NCI-H510A treated with DMSO at 0.1 percent for 48 hours (cell line): ENCODE data around the gene EXOC4.

Experiments used
- DNase-seq: peaks from one replicate; lab custom pipeline; 2025; lab: John Stamatoyannopoulos, UW

The EXOC4 gene

DNA sequence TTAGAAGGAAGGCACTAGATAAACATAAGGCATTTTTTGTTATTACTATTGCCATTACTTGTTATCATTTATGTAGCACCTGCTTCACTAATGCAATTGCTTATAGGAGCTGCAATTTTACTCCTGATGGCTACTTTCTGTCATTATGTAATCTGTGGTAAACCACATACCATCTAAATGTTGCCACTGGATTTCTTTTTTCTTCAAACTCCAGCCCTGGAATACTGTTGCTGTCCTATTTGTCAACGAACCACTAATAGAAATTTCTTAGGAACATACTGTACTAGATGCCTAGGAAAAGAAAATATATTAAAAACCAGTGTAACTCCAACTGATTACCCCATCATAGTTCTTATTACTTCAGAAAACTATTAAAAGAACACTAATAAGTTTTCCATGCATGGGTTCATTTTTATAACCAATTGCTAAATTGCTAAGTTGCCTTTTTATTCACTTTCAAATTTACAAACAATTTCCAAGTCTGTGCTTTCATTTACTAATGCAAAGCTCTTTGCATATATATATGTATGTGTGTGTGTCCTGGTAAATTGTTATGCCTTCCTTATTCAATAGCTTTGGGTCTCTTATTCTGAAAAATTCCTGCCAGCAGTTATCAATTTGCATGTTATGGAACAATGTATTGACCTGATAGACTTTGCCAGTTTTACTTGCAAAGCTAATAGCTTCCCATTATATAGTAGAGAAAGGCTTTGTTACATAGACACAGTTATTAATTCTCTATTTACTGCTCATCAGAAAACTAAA is 287.4 kb downstream of the EXOC4 start:
- no peak for DNase-seq

DNA sequence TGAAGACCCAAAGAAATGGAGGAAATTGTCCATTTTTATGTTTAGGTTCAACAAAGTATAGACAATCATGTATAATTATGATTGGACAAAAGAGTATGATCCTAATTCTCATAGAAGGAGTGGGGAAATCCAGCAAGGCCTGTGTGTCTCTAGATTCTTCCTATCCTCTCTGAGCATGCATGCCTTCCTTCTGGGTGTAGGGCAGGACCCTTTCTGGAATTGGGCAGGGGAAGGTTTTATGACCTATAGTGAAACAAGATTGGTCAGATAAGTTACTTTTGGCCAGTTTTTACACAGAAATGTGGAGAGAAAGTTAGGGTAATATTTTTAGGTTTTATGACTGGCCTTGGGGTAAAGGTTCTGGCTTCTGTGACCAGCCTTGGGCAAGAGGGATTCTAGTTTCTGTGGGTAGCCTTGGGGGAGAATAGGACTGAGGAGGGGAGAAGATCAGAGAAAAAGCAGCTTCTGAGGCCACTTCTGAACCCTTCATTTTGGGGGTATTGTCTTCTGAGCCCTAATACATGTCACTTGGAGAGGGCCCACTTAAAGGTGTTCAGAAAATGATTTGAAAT is 289.4 kb downstream of the EXOC4 start:
- no peak for DNase-seq

DNA sequence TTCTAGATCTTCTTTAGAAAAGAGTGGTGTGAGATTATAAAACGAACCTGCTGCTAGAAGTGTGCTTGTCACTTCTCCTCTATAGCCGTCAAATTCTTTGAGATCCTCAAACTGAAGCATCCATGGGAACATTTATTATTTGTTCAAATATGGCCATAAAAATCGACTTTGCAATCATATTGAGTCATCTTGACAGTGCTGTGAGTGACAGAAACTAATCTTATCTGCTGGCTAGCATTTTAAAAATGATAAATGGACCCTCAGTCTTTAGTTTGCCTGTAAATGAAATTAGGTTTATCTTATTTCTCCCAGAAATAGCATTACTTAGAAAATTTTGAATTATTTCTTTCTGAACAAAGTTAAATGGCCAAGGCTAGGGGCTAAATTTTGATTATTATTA is 290.8 kb downstream of the EXOC4 start:
- no peak for DNase-seq

DNA sequence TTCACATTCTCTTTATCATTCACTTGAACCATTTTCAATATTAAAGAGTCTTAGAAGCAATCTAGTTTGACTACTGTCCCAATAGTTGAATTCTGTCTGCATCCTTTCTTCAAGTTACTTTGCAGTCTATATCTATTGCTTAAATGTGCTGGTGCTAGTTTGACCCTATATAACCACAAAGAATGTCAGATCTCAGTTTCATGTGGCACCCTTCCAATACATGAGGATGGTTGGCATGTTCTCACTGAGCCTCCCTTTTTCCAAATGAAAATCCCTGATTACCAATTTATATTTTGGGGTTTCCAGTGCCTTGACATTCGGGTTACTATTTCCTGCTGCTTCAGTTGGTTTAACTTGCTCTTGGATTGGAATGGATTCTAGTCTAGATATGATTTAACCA is 292.7 kb downstream of the EXOC4 start:
- no peak for DNase-seq

DNA sequence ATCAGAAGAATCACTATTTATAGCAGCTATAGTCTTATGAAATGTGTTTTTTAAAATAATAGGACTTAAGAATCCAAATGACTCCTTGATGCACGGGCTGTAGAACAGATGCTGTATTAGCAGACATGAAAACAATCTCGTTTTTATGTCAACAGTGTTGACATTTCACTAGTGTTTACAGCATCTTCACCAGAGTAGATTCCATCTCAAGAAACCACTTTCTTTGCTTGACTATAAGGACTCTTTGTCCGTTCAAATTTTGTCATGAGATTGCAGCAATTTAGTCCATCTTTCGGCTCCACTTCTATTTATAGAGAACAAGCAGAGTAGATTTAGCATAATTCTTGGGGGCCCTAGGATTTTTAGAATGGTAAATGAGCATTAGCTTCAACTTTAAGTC is 295.1 kb downstream of the EXOC4 start:
- DNase-seq = no peak

GRCh38 chr7:133549633-133550032 is 296.8 kb downstream of the EXOC4 start:
- DNase-seq = no peak

DNA sequence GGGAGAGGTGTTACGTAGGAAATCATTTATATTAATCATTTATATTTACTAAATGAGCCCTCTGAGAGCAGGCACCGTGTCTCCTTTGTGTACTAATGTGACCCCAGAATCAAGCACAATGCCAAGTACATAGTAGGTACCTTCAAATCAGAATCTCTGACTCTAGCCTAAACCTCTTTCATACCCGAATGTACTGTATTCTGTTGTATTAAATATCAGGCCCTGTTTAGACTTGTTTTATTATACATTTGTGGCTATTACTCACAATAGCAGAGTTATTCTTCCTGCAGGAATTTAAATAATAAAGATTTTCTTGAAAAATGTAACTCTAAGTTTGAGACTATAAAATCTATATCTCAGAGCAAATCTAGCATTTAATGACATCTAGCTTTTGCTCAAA is 297.3 kb downstream of the EXOC4 start:
- no peak for DNase-seq

- DNase-seq = no peak
Observed at GRCh38 chr7:133550811-133551210, 297.9 kb downstream of the EXOC4 start.

DNA sequence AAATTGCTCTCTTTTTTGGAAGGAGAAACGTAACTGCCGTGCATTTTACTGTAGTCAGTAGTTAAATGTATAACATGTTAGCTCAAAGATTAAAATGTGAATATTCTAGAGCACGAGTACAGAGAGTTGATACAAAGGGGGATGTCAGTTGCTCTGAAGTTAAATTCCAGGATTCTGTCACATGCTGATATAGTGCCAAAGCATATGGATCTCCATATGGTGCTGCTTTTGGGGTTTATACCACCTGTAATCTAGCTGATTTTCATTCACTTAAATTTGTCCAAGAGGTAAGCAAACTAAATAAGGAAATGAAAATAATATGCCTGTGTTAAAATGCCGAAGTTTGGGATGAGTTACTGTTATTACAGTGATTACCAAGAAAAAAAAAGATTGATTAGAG is 298.6 kb downstream of the EXOC4 start:
- DNase-seq = no peak

DNA sequence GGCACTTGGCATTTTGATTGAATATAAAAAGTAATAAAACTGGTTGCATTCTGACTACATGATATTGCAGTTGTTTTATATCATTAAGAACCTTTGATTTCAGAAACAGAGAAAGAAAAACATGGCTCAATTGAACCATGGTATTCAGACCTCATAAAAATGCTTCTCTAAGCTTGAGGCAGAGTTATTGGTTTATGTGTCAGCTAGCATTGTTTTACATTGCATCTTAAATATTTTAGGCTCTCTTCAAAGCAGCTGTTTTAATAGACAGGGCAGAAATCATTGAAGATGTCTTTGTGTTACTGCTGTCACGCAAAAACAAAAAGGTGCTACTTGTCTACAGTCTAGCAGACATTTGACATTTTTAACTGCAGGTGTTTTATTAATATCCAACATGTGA is 299.2 kb downstream of the EXOC4 start:
- DNase-seq = no peak

- DNase-seq = no peak
Observed at GRCh38 chr7:133554330-133554729, 301.5 kb downstream of the EXOC4 start.

GRCh38 chr7:133556048-133556447 is 303.2 kb downstream of the EXOC4 start:
- no peak for DNase-seq

DNA sequence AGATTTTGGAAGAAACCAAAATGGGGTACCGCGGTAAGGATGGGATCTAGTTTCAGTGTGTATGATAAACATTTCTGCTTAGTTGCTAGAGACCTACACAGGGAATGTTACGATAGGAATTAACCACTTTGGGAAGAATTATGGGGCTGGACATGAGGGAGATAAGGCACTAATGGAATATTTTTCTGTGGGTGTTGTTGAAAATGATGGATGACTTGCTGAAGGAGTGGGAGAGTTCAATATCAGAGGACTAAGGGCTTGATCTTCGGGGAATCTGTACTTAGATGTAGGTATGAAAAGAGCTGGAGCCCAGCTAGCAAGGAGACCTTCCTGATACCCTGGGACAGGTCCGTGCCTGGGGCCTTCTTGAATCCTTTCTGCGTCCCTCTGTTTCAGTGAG is 303.7 kb downstream of the EXOC4 start:
- no peak for DNase-seq

DNA sequence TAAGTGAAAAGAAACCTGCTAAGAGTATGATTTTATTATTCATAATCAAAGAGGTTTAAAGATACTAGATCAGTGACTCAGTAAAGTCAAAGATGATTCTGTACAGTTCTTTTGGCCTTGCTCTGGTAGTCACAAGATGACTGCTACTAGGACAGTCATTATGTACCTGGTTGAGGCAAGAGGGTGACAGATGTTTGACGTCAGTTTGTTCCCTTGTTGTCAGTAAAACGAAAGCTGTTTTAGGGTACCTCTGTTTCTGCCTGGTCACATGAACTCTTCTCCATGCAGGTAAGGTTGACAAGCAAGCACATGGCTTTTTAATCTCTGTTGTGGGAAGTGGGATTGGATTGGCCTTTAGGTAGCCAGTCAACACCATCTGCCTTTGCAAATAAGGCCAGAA is 308.0 kb downstream of the EXOC4 start:
- DNase-seq = no peak

DNA sequence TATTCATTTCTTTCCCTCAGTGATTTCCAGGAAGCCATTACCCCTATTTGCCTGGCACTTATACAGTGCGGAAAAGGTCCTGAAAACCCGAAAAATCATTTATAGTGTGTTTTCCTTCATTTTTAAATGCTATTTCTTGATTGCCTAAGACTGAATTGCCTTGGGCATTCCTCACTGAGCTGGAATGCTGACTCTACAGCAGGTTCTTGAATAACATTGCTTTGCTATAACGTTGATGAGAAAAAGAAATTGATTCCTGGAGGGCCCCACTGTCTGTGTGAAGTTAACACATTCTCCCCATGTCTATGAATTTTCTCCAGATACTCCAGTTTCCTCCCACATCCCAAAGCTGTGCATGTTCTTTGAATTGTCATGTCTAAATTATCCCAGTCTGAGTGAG is 308.5 kb downstream of the EXOC4 start:
- DNase-seq = no peak

- no peak for DNase-seq
Observed at GRCh38 chr7:133562621-133563020, 309.7 kb downstream of the EXOC4 start.

DNA sequence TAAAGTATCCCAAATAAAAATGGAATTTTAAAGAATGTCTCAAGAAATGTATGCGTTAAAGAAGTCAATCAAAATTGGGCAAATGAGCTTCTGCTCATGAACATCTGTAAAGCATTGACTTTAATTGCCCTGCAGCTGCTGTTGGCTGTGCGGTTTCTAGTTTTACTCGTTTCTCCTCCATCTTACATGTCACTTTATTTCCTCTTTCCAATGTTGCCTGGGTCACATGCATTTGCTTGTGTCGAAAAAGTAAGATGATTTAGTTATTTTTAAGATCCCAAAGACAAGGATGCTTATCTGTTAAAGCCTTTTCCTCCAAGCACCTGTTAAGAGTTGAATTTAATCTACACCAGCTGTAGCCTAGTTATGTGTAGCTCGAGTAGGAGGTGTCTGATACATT is 310.4 kb downstream of the EXOC4 start:
- DNase-seq = no peak

DNA sequence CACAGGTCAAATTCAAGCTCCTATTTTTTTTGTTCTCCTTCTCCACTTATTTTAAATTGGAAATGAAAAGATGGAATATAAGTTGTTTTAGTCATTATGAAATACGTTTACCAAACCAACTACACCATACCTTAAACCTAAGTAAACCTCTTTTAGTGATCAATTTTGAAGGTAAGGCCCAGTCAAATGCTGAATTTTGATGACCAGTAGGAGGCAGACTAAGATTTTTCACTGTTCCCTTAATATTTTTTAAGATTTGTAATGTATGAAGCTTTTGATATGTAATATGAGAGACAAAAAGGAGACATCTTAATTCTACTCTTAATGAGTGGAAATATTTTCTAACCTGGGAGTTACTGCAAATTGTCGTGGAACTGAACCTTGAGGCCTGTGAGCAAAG is 311.6 kb downstream of the EXOC4 start:
- DNase-seq = no peak

GRCh38 chr7:133568544-133568943 is 315.7 kb downstream of the EXOC4 start:
- no peak for DNase-seq

DNA sequence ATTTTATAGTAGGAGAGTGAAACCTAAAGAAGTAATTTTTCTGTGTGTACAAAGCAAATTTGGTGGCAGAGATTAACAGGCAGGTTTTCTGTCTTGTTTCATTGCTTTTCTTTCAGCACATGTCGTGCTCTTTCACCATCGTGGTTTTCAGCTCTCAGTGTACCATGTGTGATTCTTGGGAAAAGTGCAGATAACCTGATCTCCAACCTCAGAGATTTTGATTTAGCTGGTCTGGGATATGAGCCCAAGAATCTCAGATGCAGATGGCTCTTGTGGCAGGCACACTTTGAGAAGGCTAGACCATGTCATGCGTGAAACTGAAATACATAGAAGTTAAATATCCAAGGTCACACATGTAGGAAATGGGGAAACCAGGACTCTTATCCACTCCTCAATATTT is 317.4 kb downstream of the EXOC4 start:
- DNase-seq = no peak

- DNase-seq = no peak
Observed at GRCh38 chr7:133571076-133571475, 318.2 kb downstream of the EXOC4 start.

GRCh38 chr7:133572087-133572486 is 319.2 kb downstream of the EXOC4 start:
- no peak for DNase-seq

DNA sequence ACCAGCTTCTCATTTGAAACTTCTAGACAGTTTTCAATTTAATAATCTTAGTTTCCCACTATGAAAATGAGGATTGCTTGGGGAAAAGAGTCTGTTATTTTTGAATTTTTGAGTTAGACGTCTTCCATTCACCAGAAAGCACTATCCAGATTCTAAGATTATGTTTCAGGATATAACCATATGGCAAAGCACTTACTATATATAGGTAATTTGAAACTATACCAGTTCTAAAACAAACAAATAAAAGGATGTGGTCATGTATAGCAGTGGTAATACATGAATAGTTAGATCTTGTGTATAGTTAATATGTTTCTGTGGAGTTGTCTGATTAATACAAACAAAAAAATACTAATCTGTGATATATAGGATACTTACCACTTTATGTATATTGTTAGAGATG is 320.0 kb downstream of the EXOC4 start:
- DNase-seq = peak; percentile 52
